Measurements from ENCODE around the gene ENGASE. TPM values are rescaled to one million over a fixed set of nuclear protein-coding genes. Genes with fewer than 3 reads are reported as not detected.

ENGASE gene
- total RNA-seq, 2 donors from 2014 or later: 85.4 to 89.5 TPM

DNA sequence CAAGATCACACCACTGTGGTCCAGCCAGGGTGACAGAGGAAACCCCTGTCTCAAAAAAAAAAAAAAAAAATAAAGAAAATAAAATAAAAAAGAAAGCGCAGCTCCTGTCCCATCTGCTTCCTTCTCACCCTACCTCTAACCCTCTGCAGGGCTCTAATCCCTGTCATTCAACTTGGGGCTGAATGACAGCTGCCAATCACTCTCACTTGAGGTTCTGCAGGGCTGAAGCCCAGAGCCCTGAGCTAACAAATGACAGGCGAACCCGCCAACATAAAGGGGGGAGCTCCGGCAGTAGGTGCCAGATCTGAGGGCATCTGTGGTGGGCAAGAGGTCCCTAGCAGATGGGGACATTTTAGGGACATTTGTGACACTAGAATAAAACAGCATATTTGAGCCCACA, 44.3 kb downstream of the ENGASE start:
- DNase-seq (no peak), ATAC-seq (no peak)
- intact Hi-C loops (cut with DNase I, micrococcal nuclease): no loop called here

GRCh38 chr17:79120259-79120658, 45.6 kb downstream of the ENGASE start:
- ATAC-seq: no peak
- intact Hi-C loops (cut with DNase I, micrococcal nuclease): no loop called here
- DNase-seq: no peak

DNA sequence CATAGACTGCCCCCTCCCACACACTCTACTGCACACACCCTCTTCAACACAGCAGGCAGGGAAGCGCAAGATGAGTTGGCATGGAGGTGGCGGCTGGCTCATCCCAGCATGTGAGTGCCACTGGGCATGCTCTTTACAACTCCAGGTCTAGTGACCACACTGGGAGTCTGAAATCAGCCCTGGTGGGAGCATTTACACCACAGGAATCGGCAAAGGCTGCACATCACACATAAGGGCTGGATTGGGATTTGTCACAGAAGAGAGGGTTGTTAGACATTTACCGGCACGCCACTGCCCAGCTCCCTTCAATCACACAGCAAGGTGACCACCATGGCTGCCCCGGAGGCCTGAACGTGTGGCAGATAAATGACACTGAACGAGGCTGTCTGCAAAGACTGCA, 49.4 kb downstream of the ENGASE start:
- no peak for ATAC-seq
- DNase-seq: no peak
- intact Hi-C loops (cut with DNase I, micrococcal nuclease): no loop called here

DNA sequence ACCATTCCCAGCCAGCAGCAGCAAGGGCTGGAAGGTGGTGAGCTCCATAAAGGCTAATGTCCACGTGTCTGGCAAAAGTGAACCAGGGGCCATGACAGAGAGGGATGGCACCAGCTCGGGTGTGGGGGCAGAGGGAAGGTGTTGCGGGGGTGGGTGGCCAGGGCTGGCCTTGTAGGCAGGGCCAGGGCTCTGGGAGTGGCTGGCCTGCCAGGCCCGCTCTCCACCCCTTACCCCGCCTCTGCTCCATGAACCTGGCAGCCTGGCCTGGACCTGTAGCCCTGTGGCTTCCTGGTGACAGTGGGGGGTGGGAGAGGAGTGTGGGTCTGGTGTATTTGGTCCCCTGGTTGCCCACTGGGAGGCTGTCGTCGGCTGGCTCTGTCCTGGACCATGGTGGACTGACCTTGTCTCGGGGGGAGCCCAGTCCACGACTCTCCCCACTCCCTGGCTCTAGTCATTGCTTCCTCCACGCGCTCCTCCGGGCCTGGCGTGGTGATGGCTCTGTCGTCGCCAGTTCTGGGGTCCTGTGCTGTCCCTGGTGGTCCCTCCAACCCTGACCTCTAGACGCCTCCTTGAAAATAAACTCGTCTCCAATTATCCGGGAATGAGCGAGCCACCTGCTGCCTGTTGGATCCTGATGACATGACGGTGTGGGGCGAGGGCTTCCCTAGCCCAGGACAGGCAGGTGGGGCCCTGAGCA, 50.0 kb downstream of the ENGASE start:
- intact Hi-C loops (cut with DNase I, micrococcal nuclease): no loop called here
- no peak for DNase-seq
- peak; percentile 41 for ATAC-seq

GRCh38 chr17:79125503-79125902, 50.9 kb downstream of the ENGASE start:
- ATAC-seq: peak; percentile 20
- intact Hi-C loops (cut with DNase I, micrococcal nuclease): no loop called here

GRCh38 chr17:79126139-79126538, 51.5 kb downstream of the ENGASE start:
- intact Hi-C loops (cut with DNase I, micrococcal nuclease): no loop called here
- ATAC-seq: peak; percentile 71
- DNase-seq: peak in 1 of 2 donors; percentile 51

More at GRCh38 chr17:79125503-79125902, 50.9 kb downstream of the ENGASE start:
- no peak for DNase-seq

DNA sequence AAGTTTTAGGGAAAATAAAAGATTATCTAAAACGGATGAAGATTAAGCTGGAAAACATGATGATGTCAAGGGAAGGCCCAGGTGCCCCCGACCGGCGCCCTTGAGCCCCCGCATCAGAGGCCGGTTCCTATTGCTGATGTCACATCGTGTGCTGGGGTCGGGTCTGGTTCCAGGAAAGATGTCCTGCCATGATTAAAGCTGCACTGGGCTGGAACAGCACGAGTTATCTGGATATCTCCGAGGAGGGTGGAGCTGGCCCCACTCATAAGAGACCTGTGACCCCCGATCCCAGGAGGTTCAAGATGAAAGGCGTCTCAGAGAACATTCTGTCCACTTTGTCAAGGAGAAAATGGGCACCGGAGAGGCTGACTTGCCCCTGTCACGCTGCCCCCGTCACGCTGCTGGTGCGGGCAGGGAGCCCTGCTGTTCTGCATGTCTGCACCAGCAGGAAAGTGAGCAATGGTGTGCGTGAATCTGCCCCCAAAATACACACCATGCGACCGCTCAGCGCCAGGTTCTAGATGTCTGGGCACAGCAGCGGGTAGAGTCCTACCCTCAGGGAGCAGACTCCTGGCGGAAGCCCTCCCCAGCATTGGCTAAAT, 53.0 kb downstream of the ENGASE start:
- ATAC-seq (no peak), DNase-seq (no peak)
- intact Hi-C loops (cut with DNase I, micrococcal nuclease): no loop called here

DNA sequence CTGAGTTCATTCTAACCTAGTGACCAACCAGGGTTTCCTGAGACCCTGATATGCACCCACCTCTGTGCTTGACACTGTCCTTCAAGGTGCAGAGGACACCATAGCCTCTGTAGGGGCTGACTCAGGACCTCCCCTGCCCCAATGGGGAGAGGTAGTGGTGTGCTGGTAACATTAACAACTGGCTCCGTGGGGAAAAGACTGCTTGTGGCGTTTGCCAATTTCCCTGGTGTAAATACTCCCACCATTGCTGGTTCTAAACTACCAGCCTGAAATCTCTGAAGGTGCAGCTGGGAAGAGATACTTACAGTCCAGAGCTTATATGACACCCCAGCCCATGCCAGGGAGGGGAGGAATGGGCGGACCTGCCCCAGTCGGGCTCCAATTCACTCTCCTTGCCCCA, 54.9 kb downstream of the ENGASE start:
- intact Hi-C loops (cut with DNase I, micrococcal nuclease): no loop called here
- DNase-seq: no peak
- no peak for ATAC-seq

- intact Hi-C loops (cut with DNase I, micrococcal nuclease): no loop called here
- no peak for ATAC-seq
- DNase-seq: no peak
These were observed 56.1 kb downstream of the ENGASE start for GRCh38 chr17:79130536-79131273.

DNA sequence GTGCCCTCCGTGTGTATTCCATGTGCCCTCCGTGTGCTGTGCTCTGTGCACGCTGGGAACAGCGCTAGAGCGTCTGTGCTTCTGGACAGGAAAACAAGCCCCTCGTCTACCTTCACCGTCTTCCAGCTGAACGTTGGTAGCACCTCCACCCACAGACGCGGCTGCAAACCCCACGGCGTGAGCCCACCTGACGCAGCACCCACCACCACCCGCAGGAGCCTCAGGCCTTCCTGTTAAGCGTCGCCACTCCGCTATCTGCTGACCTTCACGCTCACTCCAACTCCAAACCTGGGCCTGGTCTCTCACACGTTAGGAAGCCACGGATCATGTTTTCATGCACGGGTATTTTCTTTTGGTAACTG, 56.6 kb downstream of the ENGASE start:
- intact Hi-C loops (cut with DNase I, micrococcal nuclease): no loop called here
- ATAC-seq (no peak), DNase-seq (no peak)

DNA sequence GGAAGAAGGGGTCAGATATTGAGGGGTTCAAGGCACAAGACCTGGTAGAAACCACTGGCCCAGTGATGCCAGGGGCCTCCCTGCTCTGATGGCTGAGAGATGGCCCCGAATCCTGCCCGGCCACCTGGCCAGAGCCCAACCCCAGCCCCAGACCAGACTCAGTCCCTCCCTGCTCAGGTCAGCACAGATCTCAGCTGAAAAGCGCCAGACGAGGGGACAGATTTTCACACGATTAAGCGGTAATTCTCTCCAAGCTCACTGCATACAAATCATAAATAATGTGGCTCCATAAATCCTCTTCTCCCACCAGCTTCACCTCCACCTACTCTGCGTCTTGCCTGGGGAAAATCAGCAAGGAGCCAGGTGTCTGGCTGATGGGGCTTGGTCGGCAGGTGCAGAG, 57.1 kb downstream of the ENGASE start:
- intact Hi-C loops (cut with DNase I, micrococcal nuclease): no loop called here
- no peak for ATAC-seq
- DNase-seq: no peak

GRCh38 chr17:79132271-79133064, 57.8 kb downstream of the ENGASE start:
- DNase-seq (no peak), ATAC-seq (no peak)
- intact Hi-C loops (cut with DNase I, micrococcal nuclease): no loop called here

GRCh38 chr17:79133214-79133613, 58.6 kb downstream of the ENGASE start:
- ATAC-seq (no peak), DNase-seq (no peak)
- intact Hi-C loops (cut with DNase I, micrococcal nuclease): no loop called here

GRCh38 chr17:79133985-79134384, 59.4 kb downstream of the ENGASE start:
- intact Hi-C loops (cut with DNase I, micrococcal nuclease): no loop called here
- no peak for ATAC-seq
- DNase-seq: no peak

DNA sequence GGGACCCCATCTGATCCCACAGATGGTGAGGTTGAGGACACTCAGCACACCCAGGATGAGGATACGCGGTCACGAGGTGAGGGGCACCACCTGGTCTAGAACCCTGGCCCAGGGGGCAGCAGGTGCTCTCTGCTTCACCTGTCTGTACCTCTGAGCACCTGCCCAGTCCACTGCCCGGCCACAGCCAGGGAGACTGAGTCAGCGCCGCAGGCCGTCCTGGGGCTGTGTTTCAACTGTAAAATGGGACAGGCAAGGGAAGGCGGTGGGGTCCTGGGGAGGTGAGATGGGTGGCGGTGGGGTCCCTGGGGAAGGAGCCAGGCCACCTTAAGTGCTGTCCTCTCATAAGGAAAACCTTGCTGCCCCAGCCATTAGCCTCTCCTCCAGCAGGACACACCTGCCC, 60.4 kb downstream of the ENGASE start:
- intact Hi-C loops (cut with DNase I, micrococcal nuclease): no loop called here
- ATAC-seq (no peak), DNase-seq (no peak)

GRCh38 chr17:79135628-79136405, 61.2 kb downstream of the ENGASE start:
- DNase-seq: no peak
- ATAC-seq: no peak
- intact Hi-C loops (cut with DNase I, micrococcal nuclease): no loop called here
